B cell (primary cell): ENCODE results near the gene PSENEN. TPM values are rescaled to one million over a fixed set of nuclear protein-coding genes. Genes with fewer than 3 reads are reported as not detected.

ENCODE experiments used
- ATAC-seq: fragments of 200-7000 bp; cut with Tn5 transposase; one replicate; pipeline ENCODE4 v1.10.0; 2021; ENCODE audit warnings: low read depth, mild to moderate bottlenecking, moderate number of reproducible peaks, moderate library complexity
- CTCF ChIA-PET: fragments of 350-600 bp; sonication (Branson Sonifier 250); formaldehyde crosslinking; loops from one replicate; lab custom pipeline; 2021; ENCODE audit warnings: antibody characterized with exemption, inconsistent platforms; lab: Charles Lee
- POLR2A ChIA-PET: fragments of 350-600 bp; sonication (Branson Sonifier 250); formaldehyde crosslinking; loops from one replicate; lab custom pipeline; 2021; ENCODE audit warnings: antibody characterized with exemption; lab: Charles Lee
- DNase-seq: peaks from one replicate; pipeline ENCODE4 v3.0.0; 2013
- H2AFZ ChIP-seq: 2 replicates; pipeline ENCODE4 v1.6.1; 2012; ENCODE audit warnings: mild to moderate bottlenecking, low read depth, low read length; ENCODE audit not compliant: insufficient read depth, poor library complexity, severe bottlenecking
- H3K27ac ChIP-seq, 2 donors: 1 replicate in 1 of 2; 2 replicates in 1 of 2; pipeline ENCODE4 v1.5.1; 2012 to 2013; ENCODE audit warnings: low read length in 2 of 2, mild to moderate bottlenecking in 2 of 2, moderate library complexity in 1 of 2
- H3K27me3 ChIP-seq, 4 experiments: fragments of 200-600 bp in 1 of 4; sonication (generic) in 1 of 4; replicated peaks in 1 of 4; 1 replicate in 2 of 4; 2 replicates in 2 of 4; pipeline versions ENCODE4 v1.6.1 to v1.7.0; 2013 to 2016; ENCODE audit warnings: low read length in 3 of 4, mild to moderate bottlenecking in 2 of 4, mixed read lengths in 1 of 4, moderate library complexity in 1 of 4; ENCODE audit not compliant: insufficient read depth in 4 of 4, control insufficient read depth in 3 of 4; ENCODE audit errors: control extremely low read depth in 1 of 4
- H3K36me3 ChIP-seq, 2 experiments: replicated peaks in 1 of 2; 1 replicate in 1 of 2; 2 replicates in 1 of 2; pipeline versions ENCODE4 v1.6.1 to v1.7.1; 2013; ENCODE audit warnings: low read length in 1 of 2; ENCODE audit not compliant: insufficient read depth in 2 of 2, control insufficient read depth in 1 of 2; ENCODE audit errors: control extremely low read depth in 1 of 2, extremely low read depth in 1 of 2
- H3K4me1 ChIP-seq, 2 donors: fragments of 200-600 bp in 1 of 2; sonication (generic) in 1 of 2; 1 replicate in 1 of 2; 2 replicates in 1 of 2; pipeline versions ENCODE4 v1.5.1 to v1.6.1; 2013 to 2017; ENCODE audit warnings: low read length in 2 of 2; ENCODE audit not compliant: control insufficient read depth in 2 of 2, insufficient read depth in 2 of 2
- H3K4me2 ChIP-seq: replicated peaks from 2 replicates; pipeline ENCODE3; 2012; ENCODE audit warnings: mild to moderate bottlenecking, low read depth, low read length; ENCODE audit not compliant: poor library complexity, severe bottlenecking
- H3K4me3 ChIP-seq, 5 experiments: fragments of 200-600 bp in 1 of 5; sonication (generic) in 1 of 5; 1 replicate in 3 of 5; 2 replicates in 2 of 5; pipeline versions ENCODE4 v1.5.1 to v1.7.0; 2011 to 2016; ENCODE audit warnings: low read length in 4 of 5, mild to moderate bottlenecking in 4 of 5, low read depth in 2 of 5, control low read depth in 1 of 5, moderate library complexity in 1 of 5; ENCODE audit not compliant: insufficient read depth in 1 of 5; ENCODE audit errors: control extremely low read depth in 1 of 5, extremely low read depth in 1 of 5
- H3K79me2 ChIP-seq: fragments of 200-600 bp; sonication (generic); one replicate; pipeline ENCODE4 v1.6.0; 2016; ENCODE audit warnings: low read length; ENCODE audit not compliant: control insufficient read depth, insufficient read depth
- H3K9ac ChIP-seq: fragments of 200-600 bp; sonication (generic); 2 replicates; pipeline ENCODE4 v1.6.1; 2017; ENCODE audit warnings: mild to moderate bottlenecking, low read length, moderate library complexity
- H3K9me3 ChIP-seq, 3 donors: one replicate each; pipeline versions ENCODE4 v1.6.1 to v1.7.1; 2013; ENCODE audit warnings: low read length in 2 of 3; ENCODE audit not compliant: control insufficient read depth in 2 of 3, insufficient read depth in 1 of 3; ENCODE audit errors: control extremely low read depth in 1 of 3
- H4K20me1 ChIP-seq: 2 replicates; pipeline ENCODE4 v1.6.0; 2012; ENCODE audit warnings: mild to moderate bottlenecking, low read length; ENCODE audit not compliant: insufficient read depth, control insufficient read depth, poor library complexity, severe bottlenecking
- H3K27ac Mint-ChIP-seq: one replicate; pipeline ENCODE4 v1.8.0; 2021; ENCODE audit warnings: mixed read lengths
- H3K27me3 Mint-ChIP-seq: one replicate; pipeline ENCODE4 v1.8.0; 2021; ENCODE audit warnings: mixed read lengths
- H3K4me1 Mint-ChIP-seq: one replicate; pipeline ENCODE4 v1.8.0; 2021; ENCODE audit warnings: mixed read lengths
- H3K4me3 Mint-ChIP-seq: one replicate; pipeline ENCODE4 v1.8.0; 2021; ENCODE audit warnings: mixed read lengths
- H3K9me3 Mint-ChIP-seq: one replicate; pipeline ENCODE4 v1.8.0; 2022; ENCODE audit warnings: mixed read lengths; ENCODE audit not compliant: insufficient read depth
- EZH2 ChIP-seq: IDR thresholded peaks from 2 replicates; pipeline ENCODE4 v1.6.1; 2012; ENCODE audit warnings: borderline replicate concordance, low read depth, mild to moderate bottlenecking, moderate library complexity, low read length; ENCODE audit not compliant: insufficient read depth, poor library complexity, severe bottlenecking
- whole genome bisulfite sequencing: methylation state at CpG from one replicate; pipeline ENCODE4 v1.1.5; 2013; ENCODE audit warnings: missing lambda C conversion rate; ENCODE audit not compliant: insufficient coverage; 5-methylcytosine and 5-hydroxymethylcytosine counted together
- intact Hi-C: fragments of 100-400 bp; cut with micrococcal nuclease; formaldehyde crosslinking; loops from one replicate; pipeline ENCODE4 v1.10.0; 2022
- polyA plus RNA-seq: library from polyadenylated mRNA; depleted of rRNA; stranded (reverse); fragments of >200 nt; gene quantifications from 2 replicates; pipeline ENCODE4 v1.2.3, GENCODE V29; 2012
- total RNA-seq, 2 donors: library from RNA; stranded (reverse); fragments of 120-200 nt in 1 of 2; gene quantifications; 1 replicate in 1 of 2; 2 replicates in 1 of 2; pipeline versions ENCODE4 v1.2.3 to v1.2.4, GENCODE V29; 2013 to 2022
- TF ChIP-seq, protein P1 (sequence below): fragments of 200-600 bp; IDR thresholded peaks from one replicate; pipeline ENCODE4 v1.8.0; 2022; ENCODE audit warnings: antibody characterized with exemption, mild to moderate bottlenecking

Gene PSENEN
- total and polyA plus RNA-seq, 2 donors (not counting 1 experiment from before 2014, with no cell fraction given), result 17.7 to 36.4 TPM

DNA sequence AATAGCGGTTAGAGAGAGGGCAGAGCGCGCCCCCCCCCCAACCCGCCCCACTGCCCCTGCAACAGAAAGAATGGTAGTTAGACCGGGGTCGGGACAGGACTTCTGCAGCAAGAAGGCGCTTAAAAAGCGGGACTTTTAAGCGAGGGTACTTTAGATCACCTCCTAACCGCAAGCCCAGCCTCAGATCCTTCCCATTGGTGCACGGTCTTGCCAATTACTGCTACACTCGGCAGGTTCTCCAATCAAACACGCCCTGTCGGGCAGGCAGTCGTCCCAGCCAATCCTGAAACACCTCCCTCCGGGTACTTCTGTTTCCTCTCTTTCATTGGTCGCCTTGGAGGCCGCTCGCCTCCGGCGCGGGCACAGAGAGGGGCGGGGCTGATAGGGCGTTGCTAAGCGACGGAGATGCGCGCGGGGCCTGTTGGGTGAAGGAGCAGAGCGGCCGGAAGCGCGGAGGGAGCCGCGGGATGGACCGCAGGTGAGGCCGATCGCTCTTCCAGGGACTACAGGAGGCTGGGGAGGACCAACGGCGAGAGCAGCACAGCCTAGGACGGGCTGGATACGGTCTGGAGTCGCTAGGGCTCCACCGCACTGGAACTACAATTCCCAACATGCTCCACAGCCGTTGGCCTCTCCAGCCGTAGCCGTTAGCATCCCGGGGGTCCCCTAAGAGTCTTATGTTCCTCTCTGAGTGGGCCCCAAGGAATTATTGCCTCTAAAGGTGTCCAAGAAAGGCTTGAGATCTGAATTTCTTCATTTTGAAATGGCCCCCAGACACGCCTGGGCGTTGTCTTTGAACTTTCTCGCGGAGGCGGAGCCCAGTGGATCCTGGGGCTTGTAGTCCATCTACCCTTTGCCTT, 12.5 kb downstream of the PSENEN start, which contains the start of gene PROSER3:
TSS of gene PROSER3 (plus strand) at position 428 of the 860 bp plus-strand sequence. CDS start at position 468, 40 bp downstream.
- H3K27me3 ChIP-seq, result peaks cover 0 to 26% (median 10%) of the 10 kb centered on the region in 4 experiments

More for the DNA sequence above, 12.5 kb downstream of the PSENEN start, which contains the start of gene PROSER3:
- H3K27me3 Mint-ChIP-seq, result peaks cover 17% of the 10 kb centered on the region
- under 1% methylated on average over 52 of the region's 53 CpGs for WGBS
- peak within 1 kb of the TSS; percentile 99 for H3K4me3 Mint-ChIP-seq
- H3K27ac ChIP-seq, result peak within 1 kb of the TSS; percentile 91 to 96
- peak within 1 kb of the TSS; percentile 99 for H3K27ac Mint-ChIP-seq
- ATAC-seq (peak; percentile 95), DNase-seq (peak; percentile 99)
- H3K9ac ChIP-seq, result peak within 1 kb of the TSS; percentile 96
- peaks cover 24 to 35% of the 10 kb centered on the region in 2 donors for H3K4me1 ChIP-seq
- H3K4me2 ChIP-seq, result peak within 1 kb of the TSS; percentile 98
- H4K20me1 ChIP-seq, result no peaks in the 10 kb centered on the region
- H3K9me3 ChIP-seq, result peaks cover 0 to 10% (median 0%) of the 10 kb centered on the region in 3 donors
- peak within 1 kb of the TSS; percentile 89 for H2AFZ ChIP-seq
- no peaks in the 10 kb centered on the region for H3K9me3 Mint-ChIP-seq
- POLR2A ChIA-PET, result interaction anchor here (0.6 to 1.8 kb wide), 3 partner anchors 10 to 95 kb away, joined by 3 to 9 read pairs (median 7); partner anchors contain the start of gene LIN37
- peak within 1 kb of the TSS; percentile 85 to 99 (median 94) for H3K4me3 ChIP-seq
- H3K79me2 ChIP-seq, result peaks cover 29% of the 10 kb centered on the region
- TF ChIP-seq, protein P1, sequence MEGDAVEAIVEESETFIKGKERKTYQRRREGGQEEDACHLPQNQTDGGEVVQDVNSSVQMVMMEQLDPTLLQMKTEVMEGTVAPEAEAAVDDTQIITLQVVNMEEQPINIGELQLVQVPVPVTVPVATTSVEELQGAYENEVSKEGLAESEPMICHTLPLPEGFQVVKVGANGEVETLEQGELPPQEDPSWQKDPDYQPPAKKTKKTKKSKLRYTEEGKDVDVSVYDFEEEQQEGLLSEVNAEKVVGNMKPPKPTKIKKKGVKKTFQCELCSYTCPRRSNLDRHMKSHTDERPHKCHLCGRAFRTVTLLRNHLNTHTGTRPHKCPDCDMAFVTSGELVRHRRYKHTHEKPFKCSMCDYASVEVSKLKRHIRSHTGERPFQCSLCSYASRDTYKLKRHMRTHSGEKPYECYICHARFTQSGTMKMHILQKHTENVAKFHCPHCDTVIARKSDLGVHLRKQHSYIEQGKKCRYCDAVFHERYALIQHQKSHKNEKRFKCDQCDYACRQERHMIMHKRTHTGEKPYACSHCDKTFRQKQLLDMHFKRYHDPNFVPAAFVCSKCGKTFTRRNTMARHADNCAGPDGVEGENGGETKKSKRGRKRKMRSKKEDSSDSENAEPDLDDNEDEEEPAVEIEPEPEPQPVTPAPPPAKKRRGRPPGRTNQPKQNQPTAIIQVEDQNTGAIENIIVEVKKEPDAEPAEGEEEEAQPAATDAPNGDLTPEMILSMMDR, result no peak
- no peak for TF ChIP-seq EZH2
- intact Hi-C loops, result loop anchor here (1.0 to 5.0 kb wide), 7 partner anchors 10 to 357 kb away; partner anchors contain the start of genes ARHGAP33, LIN37 and TBCB
- CTCF ChIA-PET, result no interaction called here
- peaks cover 0 to 27% of the 10 kb centered on the region in 2 experiments for H3K36me3 ChIP-seq
- H3K4me1 Mint-ChIP-seq, result peaks cover 34% of the 10 kb centered on the region
